ENCODE results near the gene SS18L1.

SS18L1 gene

DNA sequence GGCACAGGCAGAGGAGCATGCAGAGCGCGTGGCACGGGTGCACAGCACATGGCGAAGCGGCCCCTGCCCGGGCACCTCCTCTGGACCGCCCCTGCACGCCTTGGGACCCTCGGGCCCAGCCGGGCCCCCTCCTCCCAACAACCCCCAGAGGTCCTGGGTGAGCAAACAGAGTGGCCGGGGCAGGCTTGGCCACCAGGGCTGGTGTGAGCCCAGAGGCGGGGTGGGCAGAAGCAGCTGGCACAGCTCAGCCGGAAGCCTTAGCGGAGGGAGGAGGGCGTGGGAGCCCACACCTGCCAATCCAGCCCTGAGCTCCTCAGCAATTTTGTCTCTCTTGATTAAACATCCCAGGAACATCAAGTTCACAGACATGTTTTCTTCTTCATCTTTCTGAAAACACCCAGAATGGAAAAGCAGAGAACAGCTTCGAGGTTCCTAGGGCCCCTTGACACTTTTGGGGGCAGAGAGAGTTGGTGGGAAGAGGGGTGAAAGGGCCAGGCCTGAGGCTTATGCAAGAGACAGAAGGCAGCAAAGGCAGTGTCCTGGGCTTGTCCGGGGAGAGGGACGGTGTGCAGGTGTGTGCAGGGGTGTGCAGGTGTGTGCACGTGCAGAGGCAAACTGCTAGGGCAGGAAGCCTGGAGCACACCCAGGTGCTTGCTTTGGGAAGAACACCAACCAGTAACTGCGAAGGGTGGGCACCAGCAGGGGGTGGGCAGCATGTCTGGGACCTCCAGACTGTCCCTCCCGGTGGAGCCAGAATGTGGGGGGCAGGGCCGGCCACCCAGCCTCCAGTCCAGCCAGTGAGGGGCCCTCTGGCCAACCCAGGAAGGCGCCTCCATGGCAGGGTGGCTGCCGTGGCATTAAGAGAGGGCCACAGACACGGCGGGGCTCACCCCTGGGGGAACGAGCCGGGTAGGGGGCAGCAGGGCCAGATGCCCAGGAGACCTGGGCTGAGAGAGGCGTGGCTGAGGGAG lies 71.7 kb downstream of the SS18L1 start:
- DNase-seq = no peak

GRCh38 chr20:62215991-62216635 lies 72.5 kb downstream of the SS18L1 start:
- no peak for DNase-seq

GRCh38 chr20:62216636-62217566 lies 73.3 kb downstream of the SS18L1 start:
- no peak for DNase-seq

- no peak for DNase-seq
These were observed 74.6 kb downstream of the SS18L1 start for GRCh38 chr20:62217913-62218773.

GRCh38 chr20:62219101-62219991 lies 75.8 kb downstream of the SS18L1 start:
- no peak for DNase-seq

- DNase-seq = peak; percentile 19
These were observed 76.6 kb downstream of the SS18L1 start, which contains the start of gene HRH3 for GRCh38 chr20:62219992-62220665. HRH3 (minus strand) TSS chr20:62220278; CDS start chr20:62219970, 308 bp downstream.

GRCh38 chr20:62220666-62221568 lies 77.3 kb downstream of the SS18L1 start:
- no peak for DNase-seq

DNA sequence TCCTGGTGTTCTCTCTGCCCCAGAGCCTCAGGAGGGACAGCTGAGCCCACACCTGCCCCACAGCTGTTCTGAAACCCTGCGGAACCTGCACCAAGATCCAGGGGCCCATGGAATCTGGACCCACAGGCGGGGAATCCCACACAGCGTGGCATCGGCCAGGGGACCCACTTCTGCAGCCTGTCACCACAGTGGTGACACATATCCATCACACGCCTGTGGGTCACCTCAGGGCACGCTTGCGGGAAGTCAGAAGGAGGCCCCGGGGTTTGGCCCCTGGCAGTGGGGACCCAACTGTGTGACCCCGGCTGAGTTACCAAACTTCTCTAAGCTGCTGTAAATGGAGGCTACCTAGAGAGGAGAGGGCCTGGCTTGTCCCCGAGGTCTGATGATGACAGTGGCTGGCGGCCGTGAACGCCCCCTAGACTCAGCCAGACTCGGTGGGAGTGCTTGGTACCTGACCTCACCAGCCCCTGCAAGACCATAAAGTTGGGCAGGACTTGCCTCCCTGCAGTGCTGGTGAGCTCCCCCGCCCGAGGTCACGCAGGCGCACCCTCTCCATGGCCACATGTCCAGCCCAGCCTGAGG lies 78.8 kb downstream of the SS18L1 start:
- no peak for DNase-seq

DNA sequence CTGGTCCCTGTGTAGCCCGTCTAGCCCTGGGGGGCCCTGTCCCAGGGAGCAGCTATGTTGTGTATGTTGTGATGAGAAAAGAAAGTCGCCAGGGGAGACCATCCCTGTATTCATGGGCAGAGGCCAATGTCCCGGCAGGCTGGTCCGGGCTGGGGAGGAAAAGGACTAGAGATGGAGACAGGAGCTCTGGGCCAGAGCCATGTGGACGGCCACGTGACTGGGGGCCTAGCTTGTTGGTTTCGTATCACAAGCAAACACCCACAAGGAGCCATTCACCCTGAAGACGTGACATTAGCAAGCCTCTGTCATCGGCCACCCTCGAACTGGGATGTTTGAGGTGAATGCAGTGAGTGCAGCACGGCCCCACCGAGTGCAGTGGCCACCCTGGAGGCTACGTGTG lies 79.4 kb downstream of the SS18L1 start:
- DNase-seq = no peak

GRCh38 chr20:62223571-62223970 lies 80.0 kb downstream of the SS18L1 start:
- DNase-seq = no peak

- DNase-seq = no peak
These were observed 80.7 kb downstream of the SS18L1 start for GRCh38 chr20:62224113-62224855.

- no peak for DNase-seq
These were observed 81.5 kb downstream of the SS18L1 start for GRCh38 chr20:62225026-62225425.

GRCh38 chr20:62225820-62226635 lies 82.5 kb downstream of the SS18L1 start:
- no peak for DNase-seq

- DNase-seq = no peak
These were observed 83.4 kb downstream of the SS18L1 start for GRCh38 chr20:62226707-62227590.

- DNase-seq = no peak
These were observed 84.0 kb downstream of the SS18L1 start for GRCh38 chr20:62227591-62227976.

Data from activated CD4-positive, alpha-beta T cell treated with anti-CD3 and anti-CD28 coated beads, Interleukin-2, amount 50 U/mL, for 16 hours (primary cell).